GM19238 (cell line): ENCODE measurements around the gene NXPH2.

Source experiments
- DNase-seq: peaks from one replicate; pipeline ENCODE4 v3.0.0; 2011; ENCODE audit warnings: low spot score; ENCODE audit not compliant: insufficient read length

The NXPH2 gene

GRCh38 chr2:138637686-138638085, 142.5 kb downstream of the NXPH2 start:
- no peak for DNase-seq

GRCh38 chr2:138637061-138637460, 143.1 kb downstream of the NXPH2 start:
- no peak for DNase-seq

DNA sequence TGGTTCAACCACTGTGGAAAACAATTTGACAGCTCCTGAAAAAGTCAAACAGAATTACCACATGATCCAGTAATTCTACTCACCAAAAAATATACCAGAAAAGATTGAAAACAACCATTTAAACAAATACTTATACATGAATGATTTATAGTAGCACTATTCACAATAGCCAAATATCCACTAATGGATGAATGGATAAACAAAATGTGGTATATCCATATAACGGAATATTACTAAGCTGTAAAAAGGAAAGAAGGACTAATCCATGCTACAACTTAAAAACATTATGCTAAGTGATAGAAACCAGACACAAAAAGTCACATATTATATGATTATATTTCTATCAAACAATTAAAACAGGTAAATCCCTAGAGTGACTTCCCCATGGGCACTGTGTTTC, 147.1 kb downstream of the NXPH2 start:
- DNase-seq, result no peak

DNA sequence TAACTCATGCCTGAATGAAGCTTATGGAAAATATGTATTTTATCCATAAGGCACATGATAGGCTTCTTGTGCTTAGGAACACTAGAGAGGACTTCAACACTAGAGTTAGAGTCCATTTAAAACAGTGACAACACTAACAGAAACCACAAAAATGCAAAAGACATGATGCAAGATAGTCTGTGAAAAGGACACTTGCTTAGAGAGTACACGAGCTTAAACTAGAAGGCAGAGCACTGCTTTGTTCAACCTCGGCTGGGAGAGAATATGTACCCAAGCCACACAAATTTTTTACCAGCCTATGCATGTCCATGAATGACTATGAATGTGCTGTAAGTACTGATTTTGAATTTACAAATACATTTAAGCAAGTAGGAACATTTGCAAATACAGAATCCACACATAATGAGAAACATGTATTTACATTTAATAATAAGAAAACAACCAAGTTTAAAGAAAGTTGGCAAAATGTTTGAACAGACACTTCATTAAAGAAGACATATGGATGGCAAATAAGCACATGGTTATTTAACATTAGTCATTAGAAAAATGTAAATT, 148.0 kb downstream of the NXPH2 start:
- DNase-seq, result no peak

DNA sequence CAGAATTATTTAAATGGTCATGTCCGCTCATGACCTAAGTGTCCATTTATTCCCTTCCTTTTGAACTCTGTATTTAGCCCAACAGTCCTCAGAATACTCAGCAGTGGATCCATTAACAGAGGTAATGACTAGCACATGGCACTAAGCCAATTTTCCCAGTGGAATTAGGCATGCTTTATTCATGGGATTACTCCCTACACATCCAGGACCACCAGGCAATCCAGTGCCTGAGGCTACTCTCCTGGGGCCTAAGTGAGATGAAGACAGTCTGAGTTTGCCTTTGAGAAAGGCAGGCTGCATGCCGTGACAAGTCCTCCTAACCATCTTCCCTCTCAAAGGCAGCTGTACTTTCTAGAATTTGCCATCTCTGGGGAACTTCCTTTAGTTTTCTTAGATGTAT, 150.0 kb downstream of the NXPH2 start:
- DNase-seq, result no peak

GRCh38 chr2:138626148-138626547, 154.0 kb downstream of the NXPH2 start:
- no peak for DNase-seq

DNA sequence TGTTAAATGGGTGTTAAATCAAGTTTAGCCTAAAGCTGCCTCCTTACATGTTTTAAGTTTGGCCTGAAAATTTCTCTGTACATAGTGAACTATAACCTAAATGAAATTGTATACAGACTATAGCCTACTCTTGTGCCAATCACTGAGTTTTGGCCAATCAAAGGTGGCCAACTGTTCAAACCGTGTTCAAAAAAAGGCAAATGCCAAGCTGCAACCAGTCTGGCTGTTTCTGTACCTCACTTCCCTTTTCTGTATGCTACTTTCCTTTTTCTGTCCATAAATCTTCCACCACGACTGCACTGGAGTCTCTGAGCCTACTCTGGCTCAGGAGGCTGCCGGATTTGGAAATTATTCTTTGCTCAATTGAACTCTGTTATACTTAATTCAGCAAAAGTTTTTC, 157.6 kb downstream of the NXPH2 start:
- DNase-seq, result no peak

GRCh38 chr2:138621139-138621538, 159.1 kb downstream of the NXPH2 start:
- DNase-seq, result no peak

DNA sequence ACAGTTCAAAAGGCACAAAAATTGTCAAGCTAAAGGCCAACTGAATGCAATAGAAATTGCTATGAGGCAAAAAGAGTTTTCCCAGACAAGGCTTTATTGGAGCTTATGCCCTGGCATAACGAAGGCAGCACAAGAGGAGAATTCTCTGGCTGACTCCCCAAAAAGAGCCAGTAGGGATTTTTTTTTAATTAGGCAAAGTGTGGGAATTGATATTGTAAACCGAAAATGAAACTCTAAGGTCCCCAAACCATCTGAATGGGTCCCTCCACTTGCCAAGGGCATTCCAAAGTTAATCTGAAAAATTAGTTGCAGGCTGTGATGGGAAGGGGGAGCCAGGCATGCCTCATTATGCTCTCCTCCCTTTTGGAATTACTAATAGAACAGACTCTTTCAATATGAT, 159.8 kb downstream of the NXPH2 start:
- no peak for DNase-seq
